Upper lobe of left lung (tissue), 6 donors: Measurements from ENCODE around the gene THOC5. TPM values are rescaled to one million over a fixed set of nuclear protein-coding genes. Genes with fewer than 3 reads are reported as not detected.

Experiments
- ATAC-seq, 2 donors: fragments of 200-7000 bp; cut with Tn5 transposase; one replicate each; pipeline ENCODE4 v1.9.1; 2022; ENCODE audit warnings: mild to moderate bottlenecking in 2 of 2, moderate library complexity in 2 of 2; ENCODE audit not compliant: low FRiP score in 2 of 2
- DNase-seq, 2 donors: peaks; one replicate each; pipeline ENCODE4 v3.0.0-alpha.2; 2019 to 2020
- H3K27ac ChIP-seq, 4 donors: fragments of 200-600 bp; sonication (generic); one replicate each; pipeline ENCODE4 v1.5.1; 2016 to 2019
- H3K27me3 ChIP-seq, 4 donors: fragments of 200-600 bp; sonication (generic); one replicate each; pipeline ENCODE4 v1.5.1; 2017 to 2019
- H3K36me3 ChIP-seq, 4 donors: fragments of 200-600 bp; sonication (generic); one replicate each; pipeline ENCODE4 v1.5.1; 2016 to 2019
- H3K4me1 ChIP-seq, 4 donors: fragments of 200-600 bp; sonication (generic); one replicate each; pipeline ENCODE4 v1.5.1; 2018 to 2019
- H3K4me3 ChIP-seq, 4 donors: fragments of 200-600 bp; sonication (generic); one replicate each; pipeline ENCODE4 v1.5.1; 2017 to 2019; ENCODE audit warnings: mild to moderate bottlenecking in 2 of 4, moderate library complexity in 1 of 4
- H3K9me3 ChIP-seq, 4 donors: fragments of 200-600 bp; sonication (generic); one replicate each; pipeline ENCODE4 v1.5.1; 2018 to 2019
- EP300 ChIP-seq, 4 donors: sonication (generic); formaldehyde crosslinking; IDR thresholded peaks; one replicate each; pipeline ENCODE4 v1.5.1; 2017; ENCODE audit warnings: antibody characterized with exemption in 4 of 4, control low read depth in 2 of 4
- POLR2A ChIP-seq, 4 donors: fragments of 450-650 bp; IDR thresholded peaks; one replicate each; pipeline ENCODE4 v1.5.1; 2016 to 2017; ENCODE audit warnings: antibody characterized with exemption in 4 of 4, mild to moderate bottlenecking in 2 of 4
- POLR2AphosphoS5 ChIP-seq, 2 donors: sonication (generic); formaldehyde crosslinking; IDR thresholded peaks; one replicate each; pipeline ENCODE4 v1.5.1; 2017; ENCODE audit warnings: antibody characterized with exemption in 2 of 2
- WGBS, 2 donors: methylation state at CpG; one replicate each; pipeline ENCODE4 v1.1.5; 2017 to 2018; 5-methylcytosine and 5-hydroxymethylcytosine counted together
- total RNA-seq, 6 donors: library from RNA; depleted of rRNA in 4 of 6; stranded (reverse); fragments of >200 nt in 4 of 6; gene quantifications; one replicate each; pipeline versions ENCODE4 v1.1.0 to v1.2.1, GENCODE V29; 2016 to 2021
- TF ChIP-seq, protein P1 (sequence below), 6 experiments: fragments of 450-650 bp in 4 of 6; fragments of 200-600 bp in 2 of 6; sonication (generic) in 2 of 6; IDR thresholded peaks; one replicate each; pipeline ENCODE4 v1.5.1; 2016 to 2019; ENCODE audit warnings: antibody characterized with exemption in 6 of 6
- donor health status: DM: no; HTN: no; CAD: no; lungs with moderate emphysema.
- donor health status: DM: no; HTN: yes; CAD: no; lungs with severe emphysema.

The THOC5 gene
- total RNA-seq, 6 donors from 2014 or later = 30.1 to 126 (median 57.4) TPM

DNA sequence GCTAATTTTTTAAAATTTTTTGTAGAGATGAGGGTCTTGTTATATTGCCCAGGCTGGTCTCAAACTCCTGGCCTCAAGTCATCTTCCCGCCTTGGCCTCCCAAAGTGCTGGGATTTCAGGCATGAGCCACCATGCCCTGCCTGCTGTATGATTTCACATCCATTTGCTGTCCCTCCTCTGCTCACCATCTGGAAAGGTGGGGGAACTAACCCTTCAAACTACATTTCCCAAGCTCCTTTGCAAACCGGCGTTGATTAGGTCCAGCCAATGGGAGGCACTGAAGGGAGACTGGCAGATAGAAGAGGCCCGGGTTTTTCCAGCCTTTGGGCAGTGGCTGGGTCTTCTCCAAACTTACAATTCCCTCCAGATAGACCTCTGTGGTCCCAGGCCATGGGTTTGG is 95.8 kb downstream of the THOC5 start:
- Histone ChIP-seq H3K4me3 (no peak overlapping the region), H3K27ac (no peak overlapping the region), H3K9me3 (no peaks in the 10 kb centered on the region), H3K36me3 (no peaks in the 10 kb centered on the region), H3K4me1 (no peaks in the 10 kb centered on the region), H3K27me3 (no peaks in the 10 kb centered on the region)
- 36 to 43% methylated on average over 4 of the region's 4 CpGs for WGBS, 2 donors
- no peak for ATAC-seq
- peak in 1 of 2 donors; percentile 25 for DNase-seq
- TF ChIP-seq POLR2A (IDR thresholded peaks at IDR 0.05) (no peak), EP300 (IDR thresholded peaks at IDR 0.05) (no peak), POLR2AphosphoS5 (IDR thresholded peaks at IDR 0.05) (no peak)
- TF ChIP-seq, protein P1, sequence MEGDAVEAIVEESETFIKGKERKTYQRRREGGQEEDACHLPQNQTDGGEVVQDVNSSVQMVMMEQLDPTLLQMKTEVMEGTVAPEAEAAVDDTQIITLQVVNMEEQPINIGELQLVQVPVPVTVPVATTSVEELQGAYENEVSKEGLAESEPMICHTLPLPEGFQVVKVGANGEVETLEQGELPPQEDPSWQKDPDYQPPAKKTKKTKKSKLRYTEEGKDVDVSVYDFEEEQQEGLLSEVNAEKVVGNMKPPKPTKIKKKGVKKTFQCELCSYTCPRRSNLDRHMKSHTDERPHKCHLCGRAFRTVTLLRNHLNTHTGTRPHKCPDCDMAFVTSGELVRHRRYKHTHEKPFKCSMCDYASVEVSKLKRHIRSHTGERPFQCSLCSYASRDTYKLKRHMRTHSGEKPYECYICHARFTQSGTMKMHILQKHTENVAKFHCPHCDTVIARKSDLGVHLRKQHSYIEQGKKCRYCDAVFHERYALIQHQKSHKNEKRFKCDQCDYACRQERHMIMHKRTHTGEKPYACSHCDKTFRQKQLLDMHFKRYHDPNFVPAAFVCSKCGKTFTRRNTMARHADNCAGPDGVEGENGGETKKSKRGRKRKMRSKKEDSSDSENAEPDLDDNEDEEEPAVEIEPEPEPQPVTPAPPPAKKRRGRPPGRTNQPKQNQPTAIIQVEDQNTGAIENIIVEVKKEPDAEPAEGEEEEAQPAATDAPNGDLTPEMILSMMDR (IDR thresholded peaks at IDR 0.05) = no peak

DNA sequence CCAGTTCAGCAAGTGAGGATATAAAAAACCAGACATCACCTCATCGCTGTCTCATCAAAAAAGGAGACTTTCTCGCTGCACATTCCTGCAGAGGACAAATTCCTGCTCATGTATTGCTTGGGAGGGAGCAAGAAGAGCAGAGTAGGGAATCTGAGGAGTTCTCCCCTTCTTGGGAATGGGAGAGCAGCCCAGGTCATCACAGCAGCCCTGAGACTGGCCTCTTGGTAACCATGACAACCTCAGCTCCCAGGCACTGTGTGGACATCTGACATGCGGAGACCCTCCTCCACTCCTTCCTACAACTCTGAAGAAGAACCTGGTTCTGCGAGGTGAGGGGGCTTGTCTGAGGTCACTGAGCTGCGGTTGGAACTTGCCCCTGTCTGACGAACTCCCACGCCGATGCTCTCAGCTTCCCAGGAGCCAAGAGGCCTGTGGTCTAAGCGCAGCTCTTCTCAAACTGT is 97.3 kb downstream of the THOC5 start:
- WGBS, 2 donors = 73 to 81% methylated on average over 8 to 9 of the region's 9 CpGs
- TF ChIP-seq POLR2A (IDR thresholded peaks at IDR 0.05) (no peak), POLR2AphosphoS5 (IDR thresholded peaks at IDR 0.05) (no peak), EP300 (IDR thresholded peaks at IDR 0.05) (no peak)
- TF ChIP-seq, protein P1 (IDR thresholded peaks at IDR 0.05) = no peak
- H3K36me3 ChIP-seq = no peaks in the 10 kb centered on the region

More for the DNA sequence above, 97.3 kb downstream of the THOC5 start:
- Histone ChIP-seq H3K4me3 (no peak overlapping the region), H3K4me1 (no peaks in the 10 kb centered on the region), H3K27ac (no peak overlapping the region), H3K9me3 (no peaks in the 10 kb centered on the region), H3K27me3 (no peaks in the 10 kb centered on the region)
- no peak for DNase-seq
- ATAC-seq = peak in 1 of 2 donors; percentile 74

Other genes with a start within 250 kb of the THOC5 start
- 10 to 100 TPM; 14.4 to 63.4 (median 36.1) TPM for gene GAS2L1, start 247.1 kb downstream of the THOC5 start, total RNA-seq
- 10 to 100 TPM in 1 of 6 donors, 1 to 10 TPM in 5; 1.2 to 33.5 (median 2.0) TPM for gene RASL10A, start 238.1 kb downstream of the THOC5 start, total RNA-seq
- 100 to 1,000 TPM in 1 of 6 donors, 10 to 100 TPM in 5; 44.7 to 162 (median 80.7) TPM for gene AP1B1, start 165.2 kb downstream of the THOC5 start, total RNA-seq
- gene RFPL1, start 115.2 kb downstream of the THOC5 start, total RNA-seq = not detected
- under 1 TPM in 3 of 6 donors, not detected in 3; 0.26 to 0.94 (median 0.46) TPM for gene NEFH, start 73.5 kb downstream of the THOC5 start, total RNA-seq
- 10 to 100 TPM; 16.8 to 32.8 (median 21.8) TPM for gene NIPSNAP1, start 27.4 kb upstream of the THOC5 start, total RNA-seq
- gene NF2, start 49.9 kb upstream of the THOC5 start, total RNA-seq = 10 to 100 TPM; 31.2 to 43.8 (median 41.3) TPM
- under 1 TPM in 2 of 6 donors, not detected in 4; 0.15 to 0.44 TPM for gene CABP7, start 166.2 kb upstream of the THOC5 start, total RNA-seq
- gene ZMAT5, start 213.2 kb upstream of the THOC5 start, total RNA-seq = 10 to 100 TPM in 5 of 6 donors, 1 to 10 TPM in 1; 9.4 to 24.4 (median 22.4) TPM
- gene UQCR10, start 213.6 kb upstream of the THOC5 start, total RNA-seq = 100 to 1,000 TPM in 2 of 6 donors, 10 to 100 TPM in 4; 50.5 to 107 (median 78.2) TPM